ENCODE results near the gene SBF1. TPM values are rescaled to one million over a fixed set of nuclear protein-coding genes. Genes with fewer than 3 reads are reported as not detected.

Gene SBF1, protein sequence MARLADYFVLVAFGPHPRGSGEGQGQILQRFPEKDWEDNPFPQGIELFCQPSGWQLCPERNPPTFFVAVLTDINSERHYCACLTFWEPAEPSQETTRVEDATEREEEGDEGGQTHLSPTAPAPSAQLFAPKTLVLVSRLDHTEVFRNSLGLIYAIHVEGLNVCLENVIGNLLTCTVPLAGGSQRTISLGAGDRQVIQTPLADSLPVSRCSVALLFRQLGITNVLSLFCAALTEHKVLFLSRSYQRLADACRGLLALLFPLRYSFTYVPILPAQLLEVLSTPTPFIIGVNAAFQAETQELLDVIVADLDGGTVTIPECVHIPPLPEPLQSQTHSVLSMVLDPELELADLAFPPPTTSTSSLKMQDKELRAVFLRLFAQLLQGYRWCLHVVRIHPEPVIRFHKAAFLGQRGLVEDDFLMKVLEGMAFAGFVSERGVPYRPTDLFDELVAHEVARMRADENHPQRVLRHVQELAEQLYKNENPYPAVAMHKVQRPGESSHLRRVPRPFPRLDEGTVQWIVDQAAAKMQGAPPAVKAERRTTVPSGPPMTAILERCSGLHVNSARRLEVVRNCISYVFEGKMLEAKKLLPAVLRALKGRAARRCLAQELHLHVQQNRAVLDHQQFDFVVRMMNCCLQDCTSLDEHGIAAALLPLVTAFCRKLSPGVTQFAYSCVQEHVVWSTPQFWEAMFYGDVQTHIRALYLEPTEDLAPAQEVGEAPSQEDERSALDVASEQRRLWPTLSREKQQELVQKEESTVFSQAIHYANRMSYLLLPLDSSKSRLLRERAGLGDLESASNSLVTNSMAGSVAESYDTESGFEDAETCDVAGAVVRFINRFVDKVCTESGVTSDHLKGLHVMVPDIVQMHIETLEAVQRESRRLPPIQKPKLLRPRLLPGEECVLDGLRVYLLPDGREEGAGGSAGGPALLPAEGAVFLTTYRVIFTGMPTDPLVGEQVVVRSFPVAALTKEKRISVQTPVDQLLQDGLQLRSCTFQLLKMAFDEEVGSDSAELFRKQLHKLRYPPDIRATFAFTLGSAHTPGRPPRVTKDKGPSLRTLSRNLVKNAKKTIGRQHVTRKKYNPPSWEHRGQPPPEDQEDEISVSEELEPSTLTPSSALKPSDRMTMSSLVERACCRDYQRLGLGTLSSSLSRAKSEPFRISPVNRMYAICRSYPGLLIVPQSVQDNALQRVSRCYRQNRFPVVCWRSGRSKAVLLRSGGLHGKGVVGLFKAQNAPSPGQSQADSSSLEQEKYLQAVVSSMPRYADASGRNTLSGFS (N-terminal part only)
- 10 to 100 TPM; 27.3 to 43.7 (median 35.4) TPM for polyA plus RNA-seq
- long read RNA-seq, donor 1, partial matches to known transcripts = 0 of 1 reads
- long read RNA-seq, donor 1, other reads (novel, unspliced or antisense) = 0 of 1 reads
- long read RNA-seq, donor 2 = 0 reads
- long read RNA-seq, donor 3, partial matches to known transcripts = 5 of 9 reads
- long read RNA-seq, donor 3, other reads (novel, unspliced or antisense) = 0 of 9 reads
- long read RNA-seq, donor 4 = 0 reads
- long read RNA-seq, donor 5, partial matches to known transcripts = 0 of 1 reads
- long read RNA-seq, donor 5, other reads (novel, unspliced or antisense) = 0 of 1 reads
- long read RNA-seq, donor 6, partial matches to known transcripts = 6 of 7 reads
- long read RNA-seq, donor 6, other reads (novel, unspliced or antisense) = 0 of 7 reads
- long read RNA-seq, donor 7, full-length matches to known transcripts = 2 of 2 reads
- long read RNA-seq, donor 7, partial matches to known transcripts = 0 of 2 reads
- long read RNA-seq, donor 7, other reads (novel, unspliced or antisense) = 0 of 2 reads
- long read RNA-seq, donor 8 = 0 reads
- long read RNA-seq, donor 9 = 0 reads
- long read RNA-seq, donor 10, full-length matches to known transcripts = 3 of 3 reads
- long read RNA-seq, donor 10, partial matches to known transcripts = 0 of 3 reads
- long read RNA-seq, donor 10, other reads (novel, unspliced or antisense) = 0 of 3 reads

DNA sequence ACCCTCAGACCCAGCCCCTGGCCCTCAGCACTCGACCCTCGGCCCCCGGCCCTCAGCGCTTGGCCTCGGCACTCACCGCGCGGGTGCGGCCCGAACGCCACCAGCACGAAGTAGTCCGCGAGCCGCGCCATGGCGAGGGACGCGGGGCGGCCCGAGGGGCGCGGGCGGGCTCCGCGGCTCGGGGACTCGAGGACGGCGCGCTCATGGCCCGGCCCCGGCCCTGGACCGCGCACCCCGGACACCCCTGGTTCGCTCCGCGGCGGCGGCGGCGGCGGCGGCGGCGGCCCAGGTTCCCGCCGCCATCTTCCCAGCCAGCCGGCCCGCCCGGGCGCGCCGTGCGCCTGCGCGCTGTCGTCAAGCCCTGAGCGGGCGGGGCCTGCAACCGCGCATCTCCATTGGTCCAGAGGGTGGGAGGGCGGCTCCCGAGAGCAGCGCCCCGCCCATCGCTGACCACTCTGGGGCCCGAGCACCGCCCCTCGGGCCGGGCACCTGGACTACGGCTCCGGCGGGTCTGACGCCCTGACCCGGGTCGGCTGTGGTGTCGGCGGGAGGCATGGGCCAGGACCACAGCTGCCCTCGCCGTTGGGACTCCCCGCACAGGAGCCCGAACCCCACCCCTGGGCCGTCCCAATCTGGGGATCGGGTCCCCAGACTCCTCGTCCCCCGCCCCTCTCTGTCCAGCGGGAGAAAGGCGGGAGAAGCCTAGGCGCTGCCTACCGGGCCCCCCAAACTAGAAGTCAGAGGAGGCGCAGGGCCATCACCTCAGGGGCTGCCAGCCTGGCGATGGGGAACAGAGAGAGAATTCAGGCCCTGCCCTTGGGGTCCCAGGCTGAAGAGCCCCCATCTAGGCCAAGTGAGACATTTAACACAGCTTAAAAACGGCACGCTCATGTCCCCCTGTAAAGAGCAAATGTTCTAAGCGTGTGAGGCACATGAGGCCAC is at the start of gene SBF1:
Gene SBF1 (minus strand): TSS at position 326 of the 942 bp plus-strand sequence. CDS start 195 bp downstream, at position 131.
- whole genome bisulfite sequencing, 3 donors = 2 to 6% (median 2%) methylated on average over 28 to 97 of the region's 97 CpGs
- Histone ChIP-seq H3K27me3 (ENCODE audit: control insufficient read depth in 3 of 3, insufficient read depth in 3 of 3, low read length in 3 of 3) (peaks cover 0 to 18% (median 0%) of the 10 kb centered on the region in 3 donors), H3K9me3 (ENCODE audit: control insufficient read depth in 2 of 2, insufficient read depth in 1 of 2, low read depth in 1 of 2, low read length in 1 of 2) (no peaks in the 10 kb centered on the region), H3K27ac (ENCODE audit: low read depth in 1 of 3, low read length in 2 of 3) (peak within 1 kb of the TSS; percentile 31 to 66 (median 65)), H3K4me3 (ENCODE audit: low read depth in 1 of 3, low read length in 3 of 3) (peak within 1 kb of the TSS; percentile 70 to 87 (median 75)), H3K4me1 (ENCODE audit: control insufficient read depth in 3 of 3, insufficient read depth in 2 of 3, low read depth in 1 of 3, low read length in 2 of 3) (peaks cover 9 to 40% (median 23%) of the 10 kb centered on the region in 3 donors), H3K36me3 (ENCODE audit: control insufficient read depth in 3 of 3, insufficient read depth in 2 of 3, low read depth in 1 of 3, low read length in 3 of 3) (peaks cover 0 to 35% (median 0%) of the 10 kb centered on the region in 3 donors)
- FAIRE-seq = no peak
- peak; percentile 90 to 96 for DNase-seq

DNA sequence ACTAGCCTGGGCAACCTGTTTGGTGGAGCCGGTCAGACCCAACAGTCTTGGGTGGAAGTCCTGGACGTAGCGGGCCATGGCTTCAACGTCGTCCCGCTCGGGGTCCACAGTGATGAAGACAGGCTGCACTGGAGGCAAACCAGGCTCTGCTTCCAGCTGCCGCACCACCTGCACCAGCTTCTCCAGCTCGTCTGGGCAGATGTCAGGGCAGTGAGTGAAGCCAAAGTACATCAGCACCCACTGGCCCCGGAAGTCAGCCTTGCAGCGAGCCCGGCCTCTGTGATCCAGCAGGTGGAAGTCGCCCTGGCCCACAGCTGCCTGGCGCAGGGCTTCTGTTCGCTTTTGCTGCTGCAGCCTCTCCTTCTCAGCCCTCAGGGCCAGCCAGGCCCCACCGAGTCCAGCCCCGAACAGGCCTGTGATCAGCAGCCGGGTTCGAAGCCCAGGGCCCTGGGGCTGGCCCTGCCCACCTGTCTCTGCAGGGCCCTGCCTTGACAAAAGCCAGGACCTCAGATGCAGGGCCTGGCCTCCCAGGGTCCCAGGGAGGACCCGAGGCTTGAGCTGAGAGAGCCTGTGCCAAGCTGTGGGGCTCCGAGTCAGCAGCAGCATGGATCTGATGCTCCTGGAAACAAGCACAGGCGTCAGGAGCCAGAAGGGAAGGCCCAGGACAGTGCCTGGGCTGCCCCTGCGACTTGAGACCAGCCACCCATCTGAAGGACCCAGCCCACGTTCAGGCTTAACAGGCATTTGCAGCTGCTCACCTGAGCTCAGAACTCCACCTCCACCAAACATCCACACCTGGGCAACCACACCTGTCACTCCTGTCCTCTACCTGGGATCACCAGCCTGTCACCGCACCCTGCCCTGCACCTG is 49.2 kb upstream of the SBF1 start:
- 18 to 62% (median 30%) methylated on average over 24 to 25 of the region's 25 CpGs for WGBS, 3 donors
- FAIRE-seq (no peak), DNase-seq (peak in 1 of 2 donors; percentile 71)
- H3K36me3 ChIP-seq (ENCODE audit: control insufficient read depth in 3 of 3, insufficient read depth in 2 of 3, low read depth in 1 of 3, low read length in 3 of 3) = peaks cover 3 to 50% (median 10%) of the 10 kb centered on the region in 3 donors
- H3K27ac ChIP-seq (ENCODE audit: low read depth in 1 of 3, low read length in 2 of 3) = peak overlapping the region; percentile 91 to 100 (median 94)
- H3K4me3 ChIP-seq (ENCODE audit: low read depth in 1 of 3, low read length in 3 of 3) = peak overlapping the region in 2 of 3 donors; percentile 62 to 68
- peaks cover 0 to under 1% (median 0%) of the 10 kb centered on the region in 3 donors for H3K27me3 ChIP-seq (ENCODE audit: control insufficient read depth in 3 of 3, insufficient read depth in 3 of 3, low read length in 3 of 3)
- peaks cover 0 to 31% (median 5%) of the 10 kb centered on the region in 3 donors for H3K4me1 ChIP-seq (ENCODE audit: control insufficient read depth in 3 of 3, insufficient read depth in 2 of 3, low read depth in 1 of 3, low read length in 2 of 3)
- no peaks in the 10 kb centered on the region for H3K9me3 ChIP-seq (ENCODE audit: control insufficient read depth in 2 of 2, insufficient read depth in 1 of 2, low read depth in 1 of 2, low read length in 1 of 2)

DNA sequence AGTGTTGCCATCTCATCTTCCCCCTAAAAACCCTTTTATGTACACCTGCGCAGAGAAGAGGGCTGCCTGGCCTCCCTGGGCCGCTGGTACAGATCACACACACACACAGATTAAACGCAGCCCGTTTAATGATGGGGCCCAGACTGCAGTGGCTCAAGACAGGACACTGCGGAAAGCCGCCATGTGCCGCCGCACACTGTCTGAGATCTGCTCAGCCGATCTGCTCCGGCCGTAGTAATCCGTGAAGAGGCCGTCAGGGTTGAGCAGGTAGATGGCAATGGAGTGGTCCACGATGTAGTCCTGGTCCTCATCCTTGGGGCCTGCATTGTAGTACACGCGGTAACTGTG is 48.6 kb upstream of the SBF1 start:
- no peak overlapping the region for H3K4me3 ChIP-seq (ENCODE audit: low read depth in 1 of 3, low read length in 3 of 3)
- 63 to 88% (median 71%) methylated on average over 16 of the region's 16 CpGs for WGBS, 3 donors
- DNase-seq (no peak), FAIRE-seq (no peak)
- H3K27ac ChIP-seq (ENCODE audit: low read depth in 1 of 3, low read length in 2 of 3) = peak overlapping the region in 1 of 3 donors; percentile 26
- peaks cover 3 to 56% (median 10%) of the 10 kb centered on the region in 3 donors for H3K36me3 ChIP-seq (ENCODE audit: control insufficient read depth in 3 of 3, insufficient read depth in 2 of 3, low read depth in 1 of 3, low read length in 3 of 3)
- no peaks in the 10 kb centered on the region for H3K9me3 ChIP-seq (ENCODE audit: control insufficient read depth in 2 of 2, insufficient read depth in 1 of 2, low read depth in 1 of 2, low read length in 1 of 2)
- no peaks in the 10 kb centered on the region for H3K27me3 ChIP-seq (ENCODE audit: control insufficient read depth in 3 of 3, insufficient read depth in 3 of 3, low read length in 3 of 3)
- H3K4me1 ChIP-seq (ENCODE audit: control insufficient read depth in 3 of 3, insufficient read depth in 2 of 3, low read depth in 1 of 3, low read length in 2 of 3) = peaks cover 0 to 30% (median 3%) of the 10 kb centered on the region in 3 donors

DNA sequence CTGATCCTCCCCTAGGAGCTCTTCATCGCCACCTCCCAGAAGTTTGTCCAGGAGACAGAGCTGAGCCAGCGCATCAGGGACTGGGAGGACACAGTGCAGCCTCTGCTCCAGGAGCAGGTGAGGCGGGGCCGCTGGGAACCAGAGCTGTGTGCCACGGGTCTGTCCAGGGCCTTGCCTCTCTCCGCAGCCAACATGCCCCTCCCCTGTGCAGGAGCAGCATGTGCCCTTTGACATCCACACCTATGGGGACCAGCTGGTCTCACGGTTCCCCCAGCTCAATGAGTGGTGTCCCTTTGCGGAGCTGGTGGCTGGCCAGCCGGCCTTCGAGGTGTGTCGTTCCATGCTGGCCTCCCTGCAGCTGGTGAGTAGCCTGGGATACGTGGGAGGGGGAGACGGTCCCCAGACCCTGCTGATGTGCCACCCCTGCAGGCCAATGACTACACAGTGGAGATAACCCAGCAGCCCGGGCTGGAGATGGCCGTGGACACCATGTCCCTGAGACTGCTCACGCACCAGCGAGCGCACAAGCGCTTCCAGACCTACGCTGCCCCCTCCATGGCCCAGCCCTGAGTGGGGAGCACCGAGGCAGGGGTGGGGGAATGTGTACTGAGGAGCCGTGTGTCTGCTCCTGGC is 48.1 kb upstream of the SBF1 start:
- FAIRE-seq = no peak
- H3K4me3 ChIP-seq (ENCODE audit: low read depth in 1 of 3, low read length in 3 of 3) = no peak overlapping the region
- H3K4me1 ChIP-seq (ENCODE audit: control insufficient read depth in 3 of 3, insufficient read depth in 2 of 3, low read depth in 1 of 3, low read length in 2 of 3) = peaks cover 0 to 30% (median 2%) of the 10 kb centered on the region in 3 donors
- no peaks in the 10 kb centered on the region for H3K9me3 ChIP-seq (ENCODE audit: control insufficient read depth in 2 of 2, insufficient read depth in 1 of 2, low read depth in 1 of 2, low read length in 1 of 2)
- H3K27ac ChIP-seq (ENCODE audit: low read depth in 1 of 3, low read length in 2 of 3) = no peak overlapping the region
- DNase-seq = no peak
- no peaks in the 10 kb centered on the region for H3K27me3 ChIP-seq (ENCODE audit: control insufficient read depth in 3 of 3, insufficient read depth in 3 of 3, low read length in 3 of 3)
- H3K36me3 ChIP-seq (ENCODE audit: control insufficient read depth in 3 of 3, insufficient read depth in 2 of 3, low read depth in 1 of 3, low read length in 3 of 3) = peaks cover 3 to 61% (median 11%) of the 10 kb centered on the region in 3 donors
- 72 to 83% (median 74%) methylated on average over 22 of the region's 22 CpGs for WGBS, 3 donors

DNA sequence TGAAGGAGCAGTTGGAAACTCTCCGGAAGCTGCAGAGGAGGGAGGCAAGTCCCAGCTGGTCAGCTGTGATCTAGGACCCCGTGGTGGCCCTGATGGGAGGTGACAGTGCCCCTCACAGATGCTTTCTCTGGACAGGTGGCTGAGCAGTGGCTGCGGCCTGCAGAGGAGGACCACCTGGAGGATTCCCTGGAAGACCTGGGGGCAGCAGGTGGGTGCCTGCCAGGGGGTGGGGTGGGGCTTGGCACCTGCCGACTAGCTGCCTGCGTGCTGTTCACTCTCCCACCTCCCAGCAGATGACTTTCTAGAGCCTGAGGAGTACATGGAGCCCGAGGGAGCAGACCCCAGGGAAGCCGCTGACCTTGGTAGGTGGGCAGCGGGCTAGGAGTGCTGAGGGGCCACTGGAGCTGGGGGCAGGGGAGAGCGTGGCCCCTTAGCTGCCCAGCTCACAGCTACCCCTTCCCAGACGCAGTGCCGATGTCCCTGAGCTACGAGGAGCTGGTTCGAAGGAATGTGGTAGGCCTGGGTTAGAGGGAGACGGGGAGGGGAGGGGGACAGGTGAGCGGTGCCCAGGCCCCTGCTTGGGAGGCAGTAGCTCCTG is 47.5 kb upstream of the SBF1 start:
- Histone ChIP-seq H3K9me3 (ENCODE audit: control insufficient read depth in 2 of 2, insufficient read depth in 1 of 2, low read depth in 1 of 2, low read length in 1 of 2) (no peaks in the 10 kb centered on the region), H3K4me1 (ENCODE audit: control insufficient read depth in 3 of 3, insufficient read depth in 2 of 3, low read depth in 1 of 3, low read length in 2 of 3) (peaks cover 0 to 30% (median 1%) of the 10 kb centered on the region in 3 donors), H3K36me3 (ENCODE audit: control insufficient read depth in 3 of 3, insufficient read depth in 2 of 3, low read depth in 1 of 3, low read length in 3 of 3) (peaks cover 8 to 66% (median 13%) of the 10 kb centered on the region in 3 donors), H3K27ac (ENCODE audit: low read depth in 1 of 3, low read length in 2 of 3) (no peak overlapping the region), H3K27me3 (ENCODE audit: control insufficient read depth in 3 of 3, insufficient read depth in 3 of 3, low read length in 3 of 3) (no peaks in the 10 kb centered on the region), H3K4me3 (ENCODE audit: low read depth in 1 of 3, low read length in 3 of 3) (no peak overlapping the region)
- DNase-seq = no peak
- no peak for FAIRE-seq
- WGBS, 3 donors = 87 to 90% (median 89%) methylated on average over 14 to 15 of the region's 15 CpGs

Measured in small intestine (tissue), 16 donors.